IMR-90 (cell line): ENCODE results near the gene DIP2C. TPM values are rescaled to one million over a fixed set of nuclear protein-coding genes. Genes with fewer than 3 reads are reported as not detected.

Experiments
- ATAC-seq: fragments of 200-7000 bp; cut with Tn5 transposase; 2 replicates; pipeline ENCODE4 v1.9.1; 2020; ENCODE audit warnings: low read depth, mild to moderate bottlenecking, moderate library complexity
- BruUV-seq: library from RNA; stranded (reverse); fragments of 400-500 nt; replicated peaks from 2 replicates; lab custom pipeline; 2021; lab: Mats Ljungman, UMichigan
- CTCF ChIA-PET: fragments of 300-600 bp; formaldehyde crosslinking; extraction: SDS; loops from one replicate; lab custom pipeline; 2021; ENCODE audit warnings: antibody characterized with exemption; lab: Yijun Ruan, JAX
- POLR2A ChIA-PET: fragments of 300-600 bp; sonication (Branson Sonifier 250); formaldehyde crosslinking; loops from one replicate; lab custom pipeline; 2022; ENCODE audit warnings: antibody characterized with exemption; ENCODE audit not compliant: unreplicated experiment; lab: Charles Lee
- DNase-seq: peaks from one replicate; pipeline ENCODE4 v3.0.0; 2013
- H2AFZ ChIP-seq: replicated peaks from 2 replicates; pipeline ENCODE3; 2013; ENCODE audit warnings: low read length, mild to moderate bottlenecking; ENCODE audit not compliant: poor library complexity
- H2AK5ac ChIP-seq: 2 replicates; pipeline ENCODE4 v1.6.1; 2013; ENCODE audit warnings: low read depth, low read length, inconsistent platforms
- H2AK9ac ChIP-seq: replicated peaks from 2 replicates; pipeline ENCODE3; 2013; ENCODE audit warnings: mild to moderate bottlenecking, low read depth, low read length, moderate library complexity; ENCODE audit not compliant: poor library complexity
- H2BK120ac ChIP-seq: 2 replicates; pipeline ENCODE4 v1.6.1; 2013; ENCODE audit warnings: low read depth, low read length, inconsistent platforms
- H2BK15ac ChIP-seq: 3 replicates; pipeline ENCODE4 v1.6.1; 2013; ENCODE audit warnings: low read depth, low read length, inconsistent platforms
- H2BK20ac ChIP-seq: 2 replicates; pipeline ENCODE4 v1.6.1; 2013; ENCODE audit warnings: low read depth, mild to moderate bottlenecking, inconsistent platforms, low read length, moderate library complexity
- H2BK5ac ChIP-seq: 2 replicates; pipeline ENCODE4 v1.6.1; 2013; ENCODE audit warnings: mild to moderate bottlenecking, low read depth, low read length, inconsistent platforms; ENCODE audit not compliant: poor library complexity, severe bottlenecking
- H3K14ac ChIP-seq: replicated peaks from 2 replicates; pipeline ENCODE4 v1.6.1; 2013; ENCODE audit warnings: low read depth, low read length, inconsistent platforms
- H3K18ac ChIP-seq: 2 replicates; pipeline ENCODE4 v1.6.1; 2013; ENCODE audit warnings: low read depth, low read length, control low read depth
- H3K23ac ChIP-seq: 2 replicates; pipeline ENCODE4 v1.6.1; 2013; ENCODE audit warnings: low read depth, low read length, inconsistent platforms
- H3K27ac ChIP-seq: 2 replicates; pipeline ENCODE4 v1.5.1; 2013; ENCODE audit warnings: mild to moderate bottlenecking, control low read depth, low read length; ENCODE audit not compliant: insufficient read depth
- H3K27me3 ChIP-seq: 2 replicates; pipeline ENCODE4 v1.6.1; 2013; ENCODE audit warnings: low read length; ENCODE audit not compliant: control insufficient read depth, insufficient read depth
- H3K36me3 ChIP-seq: 2 replicates; pipeline ENCODE4 v1.6.1; 2013; ENCODE audit warnings: low read length, mixed read lengths; ENCODE audit not compliant: control insufficient read depth, insufficient read depth
- H3K4ac ChIP-seq: 2 replicates; pipeline ENCODE4 v1.6.1; 2013; ENCODE audit warnings: low read depth, low read length, inconsistent platforms
- H3K4me1 ChIP-seq: 2 replicates; pipeline ENCODE4 v1.6.1; 2013; ENCODE audit warnings: low read length, mixed read lengths; ENCODE audit not compliant: control insufficient read depth, insufficient read depth
- H3K4me2 ChIP-seq: 2 replicates; pipeline ENCODE4 v1.6.1; 2013; ENCODE audit warnings: low read depth, mild to moderate bottlenecking, control low read depth, low read length, moderate library complexity
- H3K4me3 ChIP-seq: 2 replicates; pipeline ENCODE4 v1.5.1; 2013; ENCODE audit warnings: low read depth, mild to moderate bottlenecking, control low read depth, low read length, moderate library complexity; ENCODE audit not compliant: insufficient read depth
- H3K56ac ChIP-seq: 2 replicates; pipeline ENCODE4 v1.6.1; 2013; ENCODE audit warnings: low read length, inconsistent platforms; ENCODE audit not compliant: insufficient read depth; ENCODE audit errors: extremely low read depth
- H3K79me1 ChIP-seq, 2 experiments: 2 replicates each; pipeline ENCODE4 v1.6.1; 2013; ENCODE audit warnings: low read length in 2 of 2, inconsistent platforms in 1 of 2, low read depth in 1 of 2
- H3K9ac ChIP-seq: 2 replicates; pipeline ENCODE4 v1.6.1; 2013; ENCODE audit warnings: low read depth, low read length, control low read depth
- H3K9me1 ChIP-seq: 2 replicates; pipeline ENCODE4 v1.6.1; 2013; ENCODE audit warnings: low read length, inconsistent platforms; ENCODE audit not compliant: insufficient read depth
- H3K9me3 ChIP-seq: 2 replicates; pipeline ENCODE4 v1.6.1; 2013; ENCODE audit warnings: low read length; ENCODE audit not compliant: control insufficient read depth, insufficient read depth
- H4K20me1 ChIP-seq: 2 replicates; pipeline ENCODE4 v1.6.1; 2013; ENCODE audit warnings: low read length, inconsistent platforms; ENCODE audit not compliant: insufficient read depth
- H4K5ac ChIP-seq: 2 replicates; pipeline ENCODE4 v1.6.1; 2013; ENCODE audit warnings: mild to moderate bottlenecking, low read depth, low read length, control low read depth
- H4K8ac ChIP-seq, 2 experiments: 2 replicates each; pipeline ENCODE4 v1.6.1; 2013; ENCODE audit warnings: low read depth in 2 of 2, low read length in 2 of 2, control low read depth in 1 of 2, inconsistent platforms in 1 of 2
- H4K91ac ChIP-seq: 2 replicates; pipeline ENCODE4 v1.6.1; 2013; ENCODE audit warnings: low read depth, low read length, inconsistent platforms; ENCODE audit not compliant: insufficient read depth
- BHLHE40 ChIP-seq: fragments of 150-350 bp; IDR thresholded peaks from 2 replicates; pipeline ENCODE4 v1.6.1; 2016; ENCODE audit warnings: mild to moderate bottlenecking, low read depth, low read length
- FOS ChIP-seq: fragments of 150-350 bp; IDR thresholded peaks from 2 replicates; pipeline ENCODE4 v1.6.1; 2016; ENCODE audit warnings: low read depth, low read length
- POLR2A ChIP-seq: IDR thresholded peaks from 2 replicates; pipeline ENCODE4 v1.6.1; 2012; ENCODE audit warnings: mild to moderate bottlenecking, low read depth, low read length
- WGBS, 2 experiments: methylation state at CpG; one replicate each; pipeline versions ENCODE4 v1.1.5 to v1.1.7; 2013; ENCODE audit warnings: missing lambda C conversion rate in 2 of 2; ENCODE audit not compliant: insufficient read length in 1 of 2; ENCODE audit errors: extremely low coverage in 2 of 2; 5-methylcytosine and 5-hydroxymethylcytosine counted together
- dilution Hi-C: fragments of 300-500 bp; cut with HindIII; formaldehyde crosslinking; loops from one replicate; pipeline ENCODE4 v1.14.3; 2018; ENCODE audit warnings: low sequenced_read_pairs; ENCODE audit not compliant: unreplicated experiment
- in situ Hi-C: fragments of 300-500 bp; cut with MboI; formaldehyde crosslinking; loops from 3 replicates; pipeline ENCODE4 v1.14.3; 2019; ENCODE audit warnings: low sequenced_read_pairs, inconsistent platforms, mixed read lengths
- intact Hi-C: fragments of 100-400 bp; cut with micrococcal nuclease; formaldehyde crosslinking; loops from 2 replicates; pipeline ENCODE4 v1.10.0; 2022
- polyA plus RNA-seq, 3 experiments: library from polyadenylated mRNA; depleted of rRNA; stranded (reverse); fragments of >200 nt; gene quantifications; 2 replicates each; pipeline ENCODE4 v1.2.3, GENCODE V29; 2012; ENCODE audit warnings: low replicate concordance in 1 of 3
- total RNA-seq: library from RNA; depleted of rRNA; stranded (reverse); fragments of >200 nt; gene quantifications from 2 replicates; pipeline ENCODE4 v1.2.3, GENCODE V29; 2012
- TF ChIP-seq, protein P1 (sequence below): conservative IDR thresholded peaks from 2 replicates; pipeline ENCODE4 v1.5.1; 2012; ENCODE audit warnings: mild to moderate bottlenecking, low read depth, low read length, improper control_type of control experiment

DIP2C gene
- total and polyA plus RNA-seq, 2 of the 4 experiments (the other 2 are of a cell fraction) = 8.6 to 17.3 TPM

DNA sequence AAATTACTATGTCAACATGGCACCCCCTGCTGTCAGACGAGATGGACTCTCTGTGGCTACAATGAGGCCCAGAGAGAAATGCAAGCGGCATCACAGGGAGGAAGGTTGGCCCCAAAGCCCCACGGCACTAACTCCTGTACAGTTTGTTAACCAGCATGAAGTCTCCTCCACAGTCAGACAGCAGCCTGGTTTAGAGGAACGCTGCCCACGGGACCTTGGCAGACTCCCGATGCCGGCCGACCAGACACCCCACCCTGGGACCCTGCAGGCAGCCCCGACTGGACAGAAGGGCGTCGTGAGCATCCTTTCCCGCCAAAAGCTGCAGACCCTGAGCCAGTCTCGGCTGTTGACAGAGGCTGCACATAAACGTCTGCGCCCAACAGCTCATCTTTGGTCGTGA lies 158.8 kb downstream of the DIP2C start:
- H4K8ac ChIP-seq = no peak overlapping the region
- no peak for DNase-seq
- in situ Hi-C loops (no loop called here), dilution Hi-C loops (no loop called here), intact Hi-C loops (no loop called here)
- no peak overlapping the region for H2BK15ac ChIP-seq
- H3K4me1 ChIP-seq = peaks cover 17% of the 10 kb centered on the region
- WGBS, 2 experiments = 88% methylated on average over 8 of the region's 16 CpGs; no CpG with 5 or more reads in 1 of the 2 experiments
- H2AK9ac ChIP-seq = peak overlapping the region; percentile 70
- no peak overlapping the region for H4K5ac ChIP-seq
- H2BK120ac ChIP-seq = no peak overlapping the region
- H3K36me3 ChIP-seq = 0 out of 2 replicates have a peak, but pooled peaks cover 2% of the 10 kb centered on the region
- H3K23ac ChIP-seq = no peak overlapping the region
- H3K18ac ChIP-seq = no peak overlapping the region
- H3K9me3 ChIP-seq = no peaks in the 10 kb centered on the region
- H2BK5ac ChIP-seq = no peak overlapping the region
- H3K4me2 ChIP-seq = no peak overlapping the region
- peaks cover 96% of the 10 kb centered on the region for H4K20me1 ChIP-seq
- H3K27me3 ChIP-seq = no peaks in the 10 kb centered on the region
- no peak overlapping the region for H3K27ac ChIP-seq
- ChIA-PET POLR2A (no interaction called here), CTCF (no interaction called here)
- BruUV-seq = no TSS peak
- H3K14ac ChIP-seq = no peak overlapping the region
- H2BK20ac ChIP-seq = no peak overlapping the region
- H4K91ac ChIP-seq = no peak overlapping the region
- H3K4me3 ChIP-seq = no peak overlapping the region
- H2AFZ ChIP-seq = peak overlapping the region; percentile 48
- ATAC-seq = no peak
- TF ChIP-seq FOS = no peak
- no peak for TF ChIP-seq BHLHE40
- TF ChIP-seq, protein P1, sequence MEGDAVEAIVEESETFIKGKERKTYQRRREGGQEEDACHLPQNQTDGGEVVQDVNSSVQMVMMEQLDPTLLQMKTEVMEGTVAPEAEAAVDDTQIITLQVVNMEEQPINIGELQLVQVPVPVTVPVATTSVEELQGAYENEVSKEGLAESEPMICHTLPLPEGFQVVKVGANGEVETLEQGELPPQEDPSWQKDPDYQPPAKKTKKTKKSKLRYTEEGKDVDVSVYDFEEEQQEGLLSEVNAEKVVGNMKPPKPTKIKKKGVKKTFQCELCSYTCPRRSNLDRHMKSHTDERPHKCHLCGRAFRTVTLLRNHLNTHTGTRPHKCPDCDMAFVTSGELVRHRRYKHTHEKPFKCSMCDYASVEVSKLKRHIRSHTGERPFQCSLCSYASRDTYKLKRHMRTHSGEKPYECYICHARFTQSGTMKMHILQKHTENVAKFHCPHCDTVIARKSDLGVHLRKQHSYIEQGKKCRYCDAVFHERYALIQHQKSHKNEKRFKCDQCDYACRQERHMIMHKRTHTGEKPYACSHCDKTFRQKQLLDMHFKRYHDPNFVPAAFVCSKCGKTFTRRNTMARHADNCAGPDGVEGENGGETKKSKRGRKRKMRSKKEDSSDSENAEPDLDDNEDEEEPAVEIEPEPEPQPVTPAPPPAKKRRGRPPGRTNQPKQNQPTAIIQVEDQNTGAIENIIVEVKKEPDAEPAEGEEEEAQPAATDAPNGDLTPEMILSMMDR = no peak
- no peak for TF ChIP-seq POLR2A
- H3K9ac ChIP-seq = no peak overlapping the region
- peaks cover 59 to 98% of the 10 kb centered on the region in 2 experiments for H3K79me1 ChIP-seq
- peaks cover 38% of the 10 kb centered on the region for H3K9me1 ChIP-seq
- no peak overlapping the region for H3K56ac ChIP-seq
- no peak overlapping the region for H2AK5ac ChIP-seq
- no peak overlapping the region for H3K4ac ChIP-seq
